ENCODE measurements around the gene SPATA2L.

SPATA2L gene

DNA sequence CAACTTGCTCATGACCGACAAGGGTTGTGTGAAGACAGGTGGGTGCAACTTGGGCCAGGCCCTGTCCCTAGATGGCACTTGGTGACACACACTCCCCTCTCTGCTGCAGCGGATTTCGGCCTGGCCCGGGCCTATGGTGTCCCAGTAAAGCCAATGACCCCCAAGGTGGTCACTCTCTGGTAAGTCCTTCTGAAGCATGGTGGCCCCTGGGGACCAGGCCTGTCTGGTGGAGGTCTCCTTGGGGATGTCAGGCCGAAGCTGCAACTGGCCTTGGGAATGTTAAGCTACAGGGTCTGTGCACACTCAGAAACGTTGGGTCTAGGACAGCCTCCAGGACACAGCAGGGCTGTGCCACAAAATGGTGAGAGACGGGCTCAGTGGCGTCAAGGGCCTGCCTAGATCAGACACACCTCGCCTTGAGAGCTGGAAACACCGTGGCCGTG is 8.2 kb downstream of the SPATA2L start:
- H3K27ac ChIP-seq, result peak overlapping the region; percentile 98
- TF ChIP-seq, protein P1, sequence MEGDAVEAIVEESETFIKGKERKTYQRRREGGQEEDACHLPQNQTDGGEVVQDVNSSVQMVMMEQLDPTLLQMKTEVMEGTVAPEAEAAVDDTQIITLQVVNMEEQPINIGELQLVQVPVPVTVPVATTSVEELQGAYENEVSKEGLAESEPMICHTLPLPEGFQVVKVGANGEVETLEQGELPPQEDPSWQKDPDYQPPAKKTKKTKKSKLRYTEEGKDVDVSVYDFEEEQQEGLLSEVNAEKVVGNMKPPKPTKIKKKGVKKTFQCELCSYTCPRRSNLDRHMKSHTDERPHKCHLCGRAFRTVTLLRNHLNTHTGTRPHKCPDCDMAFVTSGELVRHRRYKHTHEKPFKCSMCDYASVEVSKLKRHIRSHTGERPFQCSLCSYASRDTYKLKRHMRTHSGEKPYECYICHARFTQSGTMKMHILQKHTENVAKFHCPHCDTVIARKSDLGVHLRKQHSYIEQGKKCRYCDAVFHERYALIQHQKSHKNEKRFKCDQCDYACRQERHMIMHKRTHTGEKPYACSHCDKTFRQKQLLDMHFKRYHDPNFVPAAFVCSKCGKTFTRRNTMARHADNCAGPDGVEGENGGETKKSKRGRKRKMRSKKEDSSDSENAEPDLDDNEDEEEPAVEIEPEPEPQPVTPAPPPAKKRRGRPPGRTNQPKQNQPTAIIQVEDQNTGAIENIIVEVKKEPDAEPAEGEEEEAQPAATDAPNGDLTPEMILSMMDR (IDR thresholded peaks at IDR 0.05), result no peak
- no peak for TF ChIP-seq ZFX (IDR thresholded peaks at IDR 0.05; ENCODE audit: borderline replicate concordance)

DNA sequence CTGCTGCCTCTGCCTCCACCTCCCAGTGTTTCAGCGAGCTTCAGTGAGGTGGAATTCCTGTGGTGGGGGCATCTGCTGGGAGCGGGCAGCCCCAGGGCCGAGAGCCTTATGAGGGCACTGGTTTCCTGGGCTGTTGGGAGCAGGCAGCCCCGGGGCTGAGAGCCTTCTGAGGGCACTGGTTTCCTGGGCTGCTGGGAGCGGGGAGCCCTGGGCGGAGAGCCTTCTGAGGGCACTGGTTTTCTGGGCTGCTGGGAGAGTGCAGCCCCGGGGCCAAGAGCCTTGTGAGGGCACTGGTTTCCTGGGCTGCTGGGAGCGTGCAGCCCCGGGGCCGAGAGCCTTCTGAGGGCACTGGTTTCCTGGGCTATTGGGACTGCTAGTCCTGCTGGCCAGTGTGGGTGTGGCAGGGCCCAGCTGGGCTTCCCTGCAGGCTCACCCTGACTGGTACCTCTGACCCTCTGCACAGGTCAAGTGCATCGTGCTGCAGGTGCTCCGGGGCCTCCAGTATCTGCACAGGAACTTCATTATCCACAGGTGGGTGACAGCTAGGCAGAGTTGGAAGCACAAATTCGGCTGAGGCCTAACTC is 9.4 kb downstream of the SPATA2L start:
- TF ChIP-seq ZFX (IDR thresholded peaks at IDR 0.05; ENCODE audit: borderline replicate concordance), result no peak
- TF ChIP-seq, protein P1 (IDR thresholded peaks at IDR 0.05), result no peak
- peak overlapping the region; percentile 98 for H3K27ac ChIP-seq

DNA sequence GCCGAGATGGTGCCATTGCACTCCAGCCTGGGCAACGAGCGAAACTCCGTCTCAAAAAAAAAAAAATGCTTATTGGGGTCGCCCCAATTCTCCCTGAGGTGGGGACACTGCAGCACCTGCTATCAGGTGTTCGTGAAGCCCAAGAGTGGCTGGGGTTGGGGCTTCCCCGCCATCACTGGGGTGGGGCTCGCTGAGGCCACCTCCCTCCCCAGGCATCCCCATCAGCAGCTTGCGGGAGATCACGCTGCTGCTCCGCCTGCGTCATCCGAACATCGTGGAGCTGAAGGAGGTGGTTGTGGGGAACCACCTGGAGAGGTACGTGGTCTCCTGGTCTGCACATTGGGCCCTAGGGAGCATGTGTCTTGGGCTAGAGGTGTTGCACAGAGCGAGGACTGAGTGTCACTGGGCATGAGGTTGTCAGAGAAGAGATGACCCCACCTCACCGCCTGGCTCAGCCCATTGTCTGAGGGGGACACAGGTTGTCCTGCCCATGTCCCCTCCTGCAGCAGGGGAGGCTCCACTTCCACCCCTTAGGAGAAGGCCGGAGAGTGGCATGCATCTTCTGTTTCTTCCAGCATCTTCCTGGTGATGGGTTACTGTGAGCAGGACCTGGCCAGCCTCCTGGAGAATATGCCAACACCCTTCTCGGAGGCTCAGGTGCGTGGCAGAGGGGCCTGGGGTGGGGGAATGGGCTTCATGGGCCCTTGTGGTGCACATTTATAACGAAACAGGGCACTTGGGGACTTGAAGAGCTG is 10.1 kb downstream of the SPATA2L start:
- H3K27ac ChIP-seq, result peak overlapping the region; percentile 98
- TF ChIP-seq, protein P1 (IDR thresholded peaks at IDR 0.05), result no peak
- TF ChIP-seq ZFX (IDR thresholded peaks at IDR 0.05; ENCODE audit: borderline replicate concordance), result no peak

DNA sequence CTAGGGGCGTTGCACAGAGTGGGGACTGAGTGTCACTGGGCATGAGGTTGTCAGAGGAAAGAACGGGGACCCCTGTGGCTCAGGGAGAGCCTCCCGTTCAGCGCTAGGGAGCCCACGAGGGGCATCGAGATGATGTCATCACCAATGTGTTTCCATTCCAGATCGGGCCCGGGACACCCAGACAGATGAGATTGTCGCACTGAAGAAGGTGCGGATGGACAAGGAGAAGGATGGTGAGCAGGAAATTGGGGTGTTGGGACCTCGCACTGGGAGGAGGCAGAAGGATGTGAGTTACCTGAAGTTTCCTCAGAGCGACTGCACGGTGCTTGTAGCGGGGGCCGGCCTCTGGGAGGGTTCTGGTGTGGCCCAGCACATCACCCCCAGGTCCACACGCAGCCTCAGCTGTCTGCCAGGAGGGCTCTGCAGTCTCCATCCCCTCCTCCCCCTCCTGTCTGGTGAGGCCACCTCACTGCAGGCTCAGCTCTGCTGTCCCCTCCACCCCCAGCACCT is 11.1 kb downstream of the SPATA2L start:
- H3K27ac ChIP-seq, result peak overlapping the region; percentile 98
- TF ChIP-seq ZFX (IDR thresholded peaks at IDR 0.05; ENCODE audit: borderline replicate concordance), result no peak
- TF ChIP-seq, protein P1 (IDR thresholded peaks at IDR 0.05), result no peak

DNA sequence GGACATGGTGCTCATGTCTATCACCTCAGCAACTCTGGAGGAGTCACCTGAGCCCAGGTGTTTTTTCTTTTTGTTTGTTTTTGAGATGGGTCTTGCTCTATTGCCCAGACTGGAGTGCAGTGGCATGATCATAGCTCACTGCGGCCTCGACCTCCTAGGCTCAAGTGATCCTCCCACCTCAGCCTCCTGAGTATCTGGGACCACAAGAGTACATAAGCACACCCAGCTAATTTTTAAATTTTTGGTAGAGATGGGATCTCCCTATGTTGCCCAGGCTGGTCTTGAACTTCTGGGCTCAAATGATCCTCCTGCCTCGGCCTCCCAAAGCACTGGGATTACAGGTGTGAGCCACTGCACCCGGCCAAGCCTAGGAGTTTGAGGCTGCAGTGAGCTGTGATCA is 11.9 kb downstream of the SPATA2L start:
- peak overlapping the region; percentile 98 for H3K27ac ChIP-seq

DNA sequence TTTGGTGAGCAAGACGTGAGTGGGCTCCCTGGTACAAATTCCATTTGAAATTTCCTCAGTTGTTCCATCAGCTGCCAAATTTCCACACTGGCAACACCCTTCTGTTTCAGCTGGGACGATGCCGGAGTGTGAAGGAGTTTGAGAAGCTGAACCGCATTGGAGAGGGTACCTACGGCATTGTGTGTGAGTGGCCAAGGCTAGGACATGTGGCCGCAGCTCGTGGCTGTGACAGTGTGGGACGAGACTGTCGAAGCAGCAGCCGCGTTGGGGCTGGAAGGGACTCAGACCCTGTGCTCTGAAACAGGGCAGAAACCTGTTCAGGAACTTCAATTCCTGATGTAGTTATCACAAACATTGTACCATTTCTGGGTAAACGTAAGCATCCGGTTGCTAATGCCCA is 12.4 kb downstream of the SPATA2L start:
- peak overlapping the region; percentile 98 for H3K27ac ChIP-seq
- no peak for TF ChIP-seq ZFX (IDR thresholded peaks at IDR 0.05; ENCODE audit: borderline replicate concordance)
- TF ChIP-seq, protein P1 (IDR thresholded peaks at IDR 0.05), result no peak

DNA sequence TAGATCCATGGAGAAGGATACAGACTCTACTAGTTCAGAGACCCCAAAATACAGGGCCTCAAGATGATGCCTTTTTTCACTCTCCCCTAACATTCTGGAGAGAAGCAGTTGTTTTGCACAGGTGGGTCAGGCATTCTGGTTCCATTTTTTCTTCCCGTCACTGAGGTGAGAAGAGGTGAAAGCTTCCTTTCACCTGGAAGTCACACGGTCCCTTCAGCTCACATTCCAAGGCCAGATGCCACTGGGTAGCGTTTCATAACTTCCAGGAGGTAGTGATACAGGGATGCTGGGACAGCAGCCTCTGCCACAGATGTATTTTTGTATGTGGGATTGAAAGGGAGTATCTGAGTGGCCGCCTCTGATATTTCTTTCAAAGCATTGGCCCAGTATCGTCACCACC is 13.1 kb downstream of the SPATA2L start:
- TF ChIP-seq ZFX (IDR thresholded peaks at IDR 0.05; ENCODE audit: borderline replicate concordance), result no peak
- TF ChIP-seq, protein P1 (IDR thresholded peaks at IDR 0.05), result no peak
- H3K27ac ChIP-seq, result peak overlapping the region; percentile 98

Measured in 22Rv1 (cell line).